ENCODE results near the gene NMRK2. TPM values are rescaled to one million over a fixed set of nuclear protein-coding genes. Genes with fewer than 3 reads are reported as not detected.

Gene NMRK2
- total and polyA plus RNA-seq, 2 of the 13 experiments (the other 11 are each of a cell fraction or from before 2014, with no cell fraction given) = not detected

DNA sequence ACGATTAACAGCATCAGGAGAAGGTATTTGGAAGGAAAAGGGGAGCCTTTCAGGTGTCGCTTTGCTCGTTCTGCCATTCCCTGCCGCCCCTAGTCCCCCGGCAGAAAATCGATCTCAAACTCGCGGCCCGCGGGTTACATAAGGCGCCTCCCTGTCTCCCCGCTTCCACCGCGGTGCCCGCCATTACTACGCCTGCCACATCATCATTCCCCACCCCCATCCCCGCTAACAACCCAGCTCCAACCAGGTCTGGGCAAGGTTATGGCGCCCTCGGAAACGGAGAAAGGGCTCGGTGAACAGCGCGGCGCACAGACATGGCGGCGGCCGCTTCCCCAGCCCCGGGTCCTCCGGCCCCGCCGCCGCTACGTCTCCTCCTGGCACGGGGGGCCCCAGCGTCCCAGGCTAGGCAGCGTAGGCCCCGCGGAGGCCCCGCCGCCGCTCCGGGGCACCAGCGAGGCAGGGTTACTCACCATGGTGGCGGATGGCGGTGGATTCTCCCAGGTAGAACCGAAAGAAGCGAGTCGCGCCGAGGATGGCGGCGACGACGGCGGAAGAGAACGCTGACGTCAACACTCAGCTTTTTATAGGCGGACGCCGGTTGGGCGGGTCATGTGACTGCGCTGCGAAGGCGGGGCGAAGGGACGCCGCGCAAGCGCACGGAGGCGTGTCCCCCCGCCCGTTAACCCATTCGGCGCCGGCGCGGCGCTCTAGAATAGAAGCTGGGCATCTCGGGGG is 52.2 kb downstream of the NMRK2 start, which contains the start of gene EEF2 (continued):
- no peak for TF ChIP-seq ZNF484 (CRISPR knock-in tag; IDR thresholded peaks at IDR 0.05; ENCODE audit: borderline replicate concordance, low read depth)
- TF ChIP-seq, protein P1, sequence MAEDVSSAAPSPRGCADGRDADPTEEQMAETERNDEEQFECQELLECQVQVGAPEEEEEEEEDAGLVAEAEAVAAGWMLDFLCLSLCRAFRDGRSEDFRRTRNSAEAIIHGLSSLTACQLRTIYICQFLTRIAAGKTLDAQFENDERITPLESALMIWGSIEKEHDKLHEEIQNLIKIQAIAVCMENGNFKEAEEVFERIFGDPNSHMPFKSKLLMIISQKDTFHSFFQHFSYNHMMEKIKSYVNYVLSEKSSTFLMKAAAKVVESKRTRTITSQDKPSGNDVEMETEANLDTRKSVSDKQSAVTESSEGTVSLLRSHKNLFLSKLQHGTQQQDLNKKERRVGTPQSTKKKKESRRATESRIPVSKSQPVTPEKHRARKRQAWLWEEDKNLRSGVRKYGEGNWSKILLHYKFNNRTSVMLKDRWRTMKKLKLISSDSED (CRISPR knock-in tag; IDR thresholded peaks at IDR 0.05) = no peak
- peak; percentile 53 for TF ChIP-seq HCFC1 (IDR thresholded peaks at IDR 0.05; ENCODE audit: low read depth, low read length)
- no peak; the same call in 1 of the 2 replicates for TF ChIP-seq HOXA9 (CRISPR knock-in tag; IDR thresholded peaks at IDR 0.05; ENCODE audit: borderline replicate concordance)
- TF ChIP-seq, protein P2, sequence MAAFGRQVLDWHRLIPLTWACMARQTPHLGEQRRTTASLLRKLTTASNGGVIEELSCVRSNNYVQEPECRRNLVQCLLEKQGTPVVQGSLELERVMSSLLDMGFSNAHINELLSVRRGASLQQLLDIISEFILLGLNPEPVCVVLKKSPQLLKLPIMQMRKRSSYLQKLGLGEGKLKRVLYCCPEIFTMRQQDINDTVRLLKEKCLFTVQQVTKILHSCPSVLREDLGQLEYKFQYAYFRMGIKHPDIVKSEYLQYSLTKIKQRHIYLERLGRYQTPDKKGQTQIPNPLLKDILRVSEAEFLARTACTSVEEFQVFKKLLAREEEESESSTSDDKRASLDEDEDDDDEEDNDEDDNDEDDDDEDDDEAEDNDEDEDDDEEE (CRISPR knock-in tag; IDR thresholded peaks at IDR 0.05) = peak; percentile 83
- no peak; the same call in 1 of the 2 replicates for TF ChIP-seq HMG20A (CRISPR knock-in tag; IDR thresholded peaks at IDR 0.05; ENCODE audit: borderline replicate concordance)
- peak; percentile 78; the same call in 1 of the 2 replicates for TF ChIP-seq ZNF713 (CRISPR knock-in tag; IDR thresholded peaks at IDR 0.05)
- peak; percentile 90 for TF ChIP-seq CBX1 (IDR thresholded peaks at IDR 0.05; ENCODE audit: low read depth)
- TF ChIP-seq ZKSCAN1 (IDR thresholded peaks at IDR 0.05; ENCODE audit: low read length) = peak; percentile 16; the same call in 1 of the 2 replicates
- TF ChIP-seq, protein P3, sequence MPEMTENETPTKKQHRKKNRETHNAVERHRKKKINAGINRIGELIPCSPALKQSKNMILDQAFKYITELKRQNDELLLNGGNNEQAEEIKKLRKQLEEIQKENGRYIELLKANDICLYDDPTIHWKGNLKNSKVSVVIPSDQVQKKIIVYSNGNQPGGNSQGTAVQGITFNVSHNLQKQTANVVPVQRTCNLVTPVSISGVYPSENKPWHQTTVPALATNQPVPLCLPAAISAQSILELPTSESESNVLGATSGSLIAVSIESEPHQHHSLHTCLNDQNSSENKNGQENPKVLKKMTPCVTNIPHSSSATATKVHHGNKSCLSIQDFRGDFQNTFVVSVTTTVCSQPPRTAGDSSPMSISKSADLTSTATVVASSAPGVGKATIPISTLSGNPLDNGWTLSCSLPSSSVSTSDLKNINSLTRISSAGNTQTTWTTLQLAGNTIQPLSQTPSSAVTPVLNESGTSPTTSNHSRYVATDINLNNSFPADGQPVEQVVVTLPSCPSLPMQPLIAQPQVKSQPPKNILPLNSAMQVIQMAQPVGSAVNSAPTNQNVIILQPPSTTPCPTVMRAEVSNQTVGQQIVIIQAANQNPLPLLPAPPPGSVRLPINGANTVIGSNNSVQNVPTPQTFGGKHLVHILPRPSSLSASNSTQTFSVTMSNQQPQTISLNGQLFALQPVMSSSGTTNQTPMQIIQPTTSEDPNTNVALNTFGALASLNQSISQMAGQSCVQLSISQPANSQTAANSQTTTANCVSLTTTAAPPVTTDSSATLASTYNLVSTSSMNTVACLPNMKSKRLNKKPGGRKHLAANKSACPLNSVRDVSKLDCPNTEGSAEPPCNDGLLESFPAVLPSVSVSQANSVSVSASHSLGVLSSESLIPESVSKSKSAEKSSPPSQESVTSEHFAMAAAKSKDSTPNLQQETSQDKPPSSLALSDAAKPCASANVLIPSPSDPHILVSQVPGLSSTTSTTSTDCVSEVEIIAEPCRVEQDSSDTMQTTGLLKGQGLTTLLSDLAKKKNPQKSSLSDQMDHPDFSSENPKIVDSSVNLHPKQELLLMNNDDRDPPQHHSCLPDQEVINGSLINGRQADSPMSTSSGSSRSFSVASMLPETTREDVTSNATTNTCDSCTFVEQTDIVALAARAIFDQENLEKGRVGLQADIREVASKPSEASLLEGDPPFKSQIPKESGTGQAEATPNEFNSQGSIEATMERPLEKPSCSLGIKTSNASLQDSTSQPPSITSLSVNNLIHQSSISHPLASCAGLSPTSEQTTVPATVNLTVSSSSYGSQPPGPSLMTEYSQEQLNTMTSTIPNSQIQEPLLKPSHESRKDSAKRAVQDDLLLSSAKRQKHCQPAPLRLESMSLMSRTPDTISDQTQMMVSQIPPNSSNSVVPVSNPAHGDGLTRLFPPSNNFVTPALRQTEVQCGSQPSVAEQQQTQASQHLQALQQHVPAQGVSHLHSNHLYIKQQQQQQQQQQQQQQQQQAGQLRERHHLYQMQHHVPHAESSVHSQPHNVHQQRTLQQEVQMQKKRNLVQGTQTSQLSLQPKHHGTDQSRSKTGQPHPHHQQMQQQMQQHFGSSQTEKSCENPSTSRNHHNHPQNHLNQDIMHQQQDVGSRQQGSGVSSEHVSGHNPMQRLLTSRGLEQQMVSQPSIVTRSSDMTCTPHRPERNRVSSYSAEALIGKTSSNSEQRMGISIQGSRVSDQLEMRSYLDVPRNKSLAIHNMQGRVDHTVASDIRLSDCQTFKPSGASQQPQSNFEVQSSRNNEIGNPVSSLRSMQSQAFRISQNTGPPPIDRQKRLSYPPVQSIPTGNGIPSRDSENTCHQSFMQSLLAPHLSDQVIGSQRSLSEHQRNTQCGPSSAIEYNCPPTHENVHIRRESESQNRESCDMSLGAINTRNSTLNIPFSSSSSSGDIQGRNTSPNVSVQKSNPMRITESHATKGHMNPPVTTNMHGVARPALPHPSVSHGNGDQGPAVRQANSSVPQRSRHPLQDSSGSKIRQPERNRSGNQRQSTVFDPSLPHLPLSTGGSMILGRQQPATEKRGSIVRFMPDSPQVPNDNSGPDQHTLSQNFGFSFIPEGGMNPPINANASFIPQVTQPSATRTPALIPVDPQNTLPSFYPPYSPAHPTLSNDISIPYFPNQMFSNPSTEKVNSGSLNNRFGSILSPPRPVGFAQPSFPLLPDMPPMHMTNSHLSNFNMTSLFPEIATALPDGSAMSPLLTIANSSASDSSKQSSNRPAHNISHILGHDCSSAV (CRISPR knock-in tag; IDR thresholded peaks at IDR 0.05; ENCODE audit: borderline replicate concordance) = no peak
- TF ChIP-seq NR2F6 (IDR thresholded peaks at IDR 0.05) = no peak
- TF ChIP-seq NR2F6 (CRISPR knock-in tag; IDR thresholded peaks at IDR 0.05) = no peak; the same call in 1 of the 2 replicates
- TF ChIP-seq KDM5A (IDR thresholded peaks at IDR 0.05; ENCODE audit: borderline replicate concordance, low read length) = peak; percentile 74
- TF ChIP-seq, protein P4, sequence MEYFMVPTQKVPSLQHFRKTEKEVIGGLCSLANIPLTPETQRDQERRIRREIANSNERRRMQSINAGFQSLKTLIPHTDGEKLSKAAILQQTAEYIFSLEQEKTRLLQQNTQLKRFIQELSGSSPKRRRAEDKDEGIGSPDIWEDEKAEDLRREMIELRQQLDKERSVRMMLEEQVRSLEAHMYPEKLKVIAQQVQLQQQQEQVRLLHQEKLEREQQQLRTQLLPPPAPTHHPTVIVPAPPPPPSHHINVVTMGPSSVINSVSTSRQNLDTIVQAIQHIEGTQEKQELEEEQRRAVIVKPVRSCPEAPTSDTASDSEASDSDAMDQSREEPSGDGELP (IDR thresholded peaks at IDR 0.05; ENCODE audit: borderline replicate concordance, low read depth) = no peak; the same call in 1 of the 2 replicates
- no peak for TF ChIP-seq ZNF496 (CRISPR knock-in tag; IDR thresholded peaks at IDR 0.05; ENCODE audit: insufficient replicate concordance)
- TF ChIP-seq NRL (CRISPR knock-in tag; IDR thresholded peaks at IDR 0.05; ENCODE audit: borderline replicate concordance) = peak; percentile 88
- no peak for TF ChIP-seq ZNF138 (CRISPR knock-in tag; IDR thresholded peaks at IDR 0.05; ENCODE audit: low read depth)
